PFSK-1 (cell line): Measurements from ENCODE around the gene H1-8.

Source experiments
- FOXP2 ChIP-seq: optimal IDR thresholded peaks from 2 replicates; pipeline ENCODE3; 2011; ENCODE audit warnings: borderline replicate concordance, control low read depth, inconsistent platforms; ENCODE audit not compliant: insufficient read depth; ENCODE audit errors: extremely low read length, extremely low read depth
- POLR2AphosphoS5 ChIP-seq: IDR thresholded peaks from 2 replicates; pipeline ENCODE4 v1.6.1; 2012; ENCODE audit warnings: low read depth, mild to moderate bottlenecking, control low read depth, low read length, moderate library complexity
- REST ChIP-seq, 2 experiments: IDR thresholded peaks; 2 replicates each; pipeline versions ENCODE4 v1.6.1 to v1.8.0; 2011 to 2012; ENCODE audit warnings: low read depth in 2 of 2, low read length in 2 of 2, control low read depth in 1 of 2, inconsistent platforms in 1 of 2, mild to moderate bottlenecking in 1 of 2, moderate library complexity in 1 of 2; ENCODE audit not compliant: insufficient read depth in 1 of 2
- SIN3A ChIP-seq: IDR thresholded peaks from 2 replicates; pipeline ENCODE4 v1.6.1; 2012; ENCODE audit warnings: mild to moderate bottlenecking, low read length, moderate library complexity, borderline replicate concordance; ENCODE audit not compliant: insufficient read depth
- TAF1 ChIP-seq: IDR thresholded peaks from 2 replicates; pipeline ENCODE4 v1.6.1; 2012; ENCODE audit warnings: low read length, control low read depth, borderline replicate concordance; ENCODE audit not compliant: insufficient read depth

- TF ChIP-seq POLR2AphosphoS5 (no peak), SIN3A (no peak), REST (IDR thresholded peaks at IDR 0.05; ENCODE audit: insufficient read depth in 1 of 2, low read depth in 2 of 2, low read length in 2 of 2) (no peak), TAF1 (no peak), FOXP2 (no peak)
Measured at GRCh38 chr3:129543156-129543790, at the start of gene H1-8.
